GM12878 (cell line): ENCODE results near the gene ADGRL3. TPM values are rescaled to one million over a fixed set of nuclear protein-coding genes. Genes with fewer than 3 reads are reported as not detected.

ENCODE experiments used
- ATAC-seq: fragments of 200-7000 bp; cut with Tn5 transposase; 3 replicates; pipeline ENCODE4 v1.9.1; 2020; ENCODE audit warnings: mild to moderate bottlenecking, moderate library complexity
- BruUV-seq: library from RNA; stranded (reverse); fragments of 400-500 nt; replicated peaks from 2 replicates; lab custom pipeline; 2021; lab: Mats Ljungman, UMichigan
- CTCF ChIA-PET: fragments of 300-600 bp; sonication (Branson Sonifier 250); formaldehyde crosslinking; extraction: SDS; loops from one replicate; lab custom pipeline; 2021; ENCODE audit warnings: inconsistent platforms; lab: Yijun Ruan, JAX
- POLR2A ChIA-PET: fragments of 350-600 bp; formaldehyde crosslinking; extraction: SDS; loops from one replicate; lab custom pipeline; 2021; ENCODE audit warnings: inconsistent platforms; lab: Charles Lee
- RAD21 ChIA-PET: fragments of 300-600 bp; sonication (Branson Sonifier 250); formaldehyde crosslinking; loops from one replicate; lab custom pipeline; 2023; ENCODE audit warnings: antibody characterized with exemption; ENCODE audit not compliant: unreplicated experiment; lab: Charles Lee
- SMC1A ChIA-PET: fragments of 300-600 bp; sonication (Branson Sonifier 250); formaldehyde crosslinking; loops from one replicate; lab custom pipeline; 2023; ENCODE audit not compliant: unreplicated experiment, uncharacterized antibody; lab: Charles Lee
- DNase-seq: peaks from one replicate; pipeline ENCODE4 v3.0.0-alpha.2; 2011; ENCODE audit warnings: low read depth, low spot score
- FAIRE-seq: peaks from 3 replicates; lab custom pipeline; 2011; peaks lifted over from hg19 to GRCh38; lab: Jason Lieb, UNC
- H2AFZ ChIP-seq: 2 replicates; pipeline ENCODE4 v1.6.0; 2011; ENCODE audit warnings: low read depth, low read length, control low read depth; ENCODE audit not compliant: control insufficient read depth
- H3K27ac ChIP-seq: 2 replicates; pipeline ENCODE4 v1.5.1; 2011; ENCODE audit warnings: control low read depth; ENCODE audit not compliant: control insufficient read depth, insufficient read depth
- H3K27me3 ChIP-seq, 2 experiments: replicated peaks in 1 of 2; 2 replicates each; pipeline versions ENCODE4 v1.6.0 to v1.6.1; 2011; ENCODE audit warnings: low read length in 1 of 2; ENCODE audit not compliant: control insufficient read depth in 2 of 2, insufficient read depth in 2 of 2
- H3K36me3 ChIP-seq, 2 experiments: 2 replicates each; pipeline ENCODE4 v1.5.1; 2011; ENCODE audit warnings: low read length in 1 of 2; ENCODE audit not compliant: control insufficient read depth in 2 of 2, insufficient read depth in 2 of 2
- H3K4me1 ChIP-seq: 2 replicates; pipeline ENCODE4 v1.6.1; 2011; ENCODE audit warnings: mild to moderate bottlenecking, low read length, moderate library complexity, mixed read lengths; ENCODE audit not compliant: control insufficient read depth, insufficient read depth
- H3K4me2 ChIP-seq: 2 replicates; pipeline ENCODE4 v1.6.0; 2011; ENCODE audit warnings: control low read depth; ENCODE audit not compliant: control insufficient read depth, insufficient read depth
- H3K4me3 ChIP-seq: fragments of 200-600 bp; sonication (generic); 2 replicates; pipeline ENCODE4 v1.5.1; 2016
- H3K79me2 ChIP-seq: 2 replicates; pipeline ENCODE4 v1.6.0; 2011; ENCODE audit warnings: low read length; ENCODE audit not compliant: control insufficient read depth, insufficient read depth
- H3K9ac ChIP-seq: 2 replicates; pipeline ENCODE4 v1.8.0; 2011; ENCODE audit warnings: low read length, control low read depth, mixed read lengths; ENCODE audit not compliant: control insufficient read depth, insufficient read depth
- H3K9me3 ChIP-seq: replicated peaks from 3 replicates; pipeline ENCODE4 v1.5.1; 2011; ENCODE audit warnings: mild to moderate bottlenecking, low read length; ENCODE audit not compliant: control insufficient read depth, insufficient read depth
- H4K20me1 ChIP-seq: 2 replicates; pipeline ENCODE4 v1.6.0; 2011; ENCODE audit not compliant: control insufficient read depth, insufficient read depth
- IKZF1 ChIP-seq: fragments of 450-650 bp; conservative IDR thresholded peaks from 2 replicates; pipeline ENCODE4 v1.6.1; 2017; ENCODE audit warnings: antibody characterized with exemption, mild to moderate bottlenecking
- MTA2 ChIP-seq: fragments of 450-650 bp; IDR thresholded peaks from 2 replicates; pipeline ENCODE4 v1.6.1; 2016; ENCODE audit warnings: low read depth, mild to moderate bottlenecking, moderate library complexity
- SREBF2 ChIP-seq: IDR thresholded peaks from 2 replicates; pipeline ENCODE4 v1.6.1; 2012; ENCODE audit warnings: mild to moderate bottlenecking, low read length
- SRF ChIP-seq, 2 experiments: IDR thresholded peaks; 2 replicates each; pipeline ENCODE4 v1.6.1; 2011; ENCODE audit warnings: low read depth in 2 of 2, low read length in 2 of 2, mild to moderate bottlenecking in 1 of 2, moderate library complexity in 1 of 2
- TCF3 ChIP-seq: IDR thresholded peaks from 2 replicates; pipeline ENCODE4 v1.6.1; 2012; ENCODE audit warnings: low read depth, mild to moderate bottlenecking, low read length, borderline replicate concordance; ENCODE audit not compliant: insufficient read depth
- ZBTB40 ChIP-seq: fragments of 450-650 bp; IDR thresholded peaks from 2 replicates; pipeline ENCODE4 v1.6.1; 2016; ENCODE audit warnings: mild to moderate bottlenecking, moderate library complexity, borderline replicate concordance
- ZNF217 ChIP-seq: fragments of 450-650 bp; IDR thresholded peaks from 2 replicates; pipeline ENCODE4 v1.6.1; 2017; ENCODE audit warnings: antibody characterized with exemption, mild to moderate bottlenecking
- WGBS: methylation state at CpG from one replicate; pipeline ENCODE4 v1.1.6; 2016; ENCODE audit warnings: low lambda C conversion rate; ENCODE audit not compliant: insufficient replicate concordance, insufficient coverage; ENCODE audit errors: missing lambda C conversion rate; 5-methylcytosine and 5-hydroxymethylcytosine counted together
- in situ Hi-C: fragments of 300-500 bp; cut with MboI; formaldehyde crosslinking; loops from 9 replicates; pipeline ENCODE4 v1.14.3; 2018; ENCODE audit warnings: mixed read lengths
- intact Hi-C: fragments of 100-400 bp; cut with micrococcal nuclease; formaldehyde crosslinking; loops from one replicate; pipeline ENCODE4 v1.14.2; 2022; ENCODE audit not compliant: unreplicated experiment
- polyA plus RNA-seq, 11 experiments: library from polyadenylated mRNA; depleted of rRNA in 4 of 11; unstranded in 6 of 11; stranded (reverse) in 5 of 11; fragments of >200 nt; fragmentation: Nextera tagmentation in 4 of 11; fragmentation: Illumina TruSeq in 1 of 11; extraction: Ambion mirVana in 4 of 11; extraction: Trizol in 1 of 11; gene quantifications; 1 replicate in 1 of 11; 2 replicates in 10 of 11; pipeline versions ENCODE4 v1.2.1 to v1.2.3, GENCODE V29; 2011 to 2016; ENCODE audit warnings: inconsistent platforms in 2 of 11, missing spikeins in 2 of 11, low read depth in 1 of 11
- total RNA-seq, 4 experiments: library from RNA; depleted of rRNA in 3 of 4; stranded (reverse); fragments of >200 nt in 3 of 4; fragmentation: Illumina TruSeq in 1 of 4; extraction: Trizol in 1 of 4; gene quantifications; 2 replicates each; pipeline versions ENCODE4 v1.2.1 to v1.2.3, GENCODE V29; 2013 to 2021

ADGRL3 gene
- total and polyA plus RNA-seq, 10 of the 15 experiments (the other 5 are each of a cell fraction or from before 2014, with no cell fraction given), result 1.1 TPM; not detected in 9

- TF ChIP-seq SRF (IDR thresholded peaks at IDR 0.05; ENCODE audit: low read depth in 2 of 2, low read length in 2 of 2), result no peak
- no peak for TF ChIP-seq TCF3
- TF ChIP-seq SREBF2, result no peak
These were observed 666.4 kb downstream of the ADGRL3 start (continued) for GRCh38 chr4:61866378-61867030.

GRCh38 chr4:61872983-61873382 is 672.9 kb downstream of the ADGRL3 start:
- no peak for DNase-seq
- H2AFZ ChIP-seq, result no peak overlapping the region
- no peaks in the 10 kb centered on the region for H3K27me3 ChIP-seq
- in situ Hi-C loops (no loop called here), intact Hi-C loops (no loop called here)
- peak; percentile 63 for ATAC-seq
- no peaks in the 10 kb centered on the region for H3K9me3 ChIP-seq
- H3K36me3 ChIP-seq, result no peaks in the 10 kb centered on the region
- H3K4me1 ChIP-seq, result no peaks in the 10 kb centered on the region
- H3K4me2 ChIP-seq, result no peak overlapping the region
- no peaks in the 10 kb centered on the region for H4K20me1 ChIP-seq
- SMC1A ChIA-PET, result interaction anchor here (0.6 to 1.0 kb wide), 2 partner anchors 9 to 45 kb away, joined by 3 to 5 read pairs; no protein-coding TSS in a partner anchor
- POLR2A ChIA-PET, result no interaction called here
- no TSS peak for BruUV-seq
- H3K27ac ChIP-seq, result no peak overlapping the region
- RAD21 ChIA-PET, result interaction anchor here (1.0 kb wide), 1 partner anchor 8 kb away, joined by 3 read pairs; no protein-coding TSS in a partner anchor
- no peak for FAIRE-seq
- H3K4me3 ChIP-seq, result no peak overlapping the region
- no peaks in the 10 kb centered on the region for H3K79me2 ChIP-seq
- WGBS, result 5% methylated on average over 3 of the region's 3 CpGs
- peak; percentile 50; the same call in 1 of the 2 replicates for TF ChIP-seq MTA2
- TF ChIP-seq ZBTB40, result no peak
- peak; percentile 61; the same call in 1 of the 2 replicates for TF ChIP-seq ZNF217
- TF ChIP-seq IKZF1, result peak; percentile 27; the same call in 1 of the 2 replicates
- CTCF ChIA-PET, result no interaction called here
- no peak overlapping the region for H3K9ac ChIP-seq
